ENCODE results near the gene THG1L. TPM values are rescaled to one million over a fixed set of nuclear protein-coding genes. Genes with fewer than 3 reads are reported as not detected.
A peak's percentile ranks its signal among the peaks of the same experiment; 100 is the strongest.

The THG1L gene
- total RNA-seq, 1 experiment from 2014 or later: 12.3 TPM

DNA sequence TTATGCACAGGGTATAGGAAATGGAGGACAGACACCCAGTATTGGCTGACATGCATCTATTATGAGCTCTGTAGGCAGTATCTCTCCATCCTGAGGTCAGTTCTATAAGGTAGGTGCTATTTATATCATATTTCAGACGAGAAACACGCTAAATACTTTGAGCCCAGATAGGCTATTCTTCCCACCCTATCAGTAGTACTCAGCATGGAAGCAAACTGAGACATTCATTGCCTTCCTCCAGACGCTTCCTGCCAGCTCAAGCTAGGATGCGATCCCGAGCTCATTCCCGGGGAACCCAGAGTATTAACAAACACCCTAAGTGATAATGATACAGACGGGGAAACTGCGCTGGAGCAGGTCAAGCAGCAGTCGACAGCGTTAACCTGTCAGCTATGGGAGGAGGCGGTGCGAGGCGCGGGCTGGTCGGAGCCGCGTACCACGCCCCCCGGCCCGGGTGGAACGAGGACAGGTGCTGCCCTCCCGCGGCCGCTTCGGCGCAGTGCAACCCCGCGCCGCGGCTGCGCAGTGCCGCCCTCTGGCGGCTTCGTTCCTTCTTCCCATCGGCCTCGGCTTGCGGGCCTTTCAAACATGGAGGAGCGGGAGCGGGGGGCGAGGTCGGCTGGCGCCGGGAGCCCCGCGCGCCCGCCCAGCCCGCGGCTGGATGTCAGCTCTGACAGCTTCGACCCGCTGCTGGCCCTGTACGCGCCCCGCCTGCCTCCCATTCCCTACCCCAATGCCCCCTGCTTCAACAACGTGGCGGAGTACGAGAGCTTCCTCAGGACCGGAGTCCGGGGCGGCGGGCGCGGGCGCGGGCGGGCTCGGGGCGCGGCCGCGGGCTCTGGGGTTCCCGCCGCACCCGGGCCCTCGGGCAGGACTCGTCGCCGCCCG lies 12.2 kb downstream of the THG1L start, which contains the start of gene LSM11:
Gene LSM11, plus strand, starts transcription at position 550 of the 888 bp plus-strand sequence. Its CDS starts 39 bp downstream, at position 589.
- peak within 1 kb of the TSS; percentile 93 for H3K4me3 Mint-ChIP-seq
- DNase-seq (ENCODE audit: low spot score): peak; percentile 90
- peaks cover 12% of the 10 kb centered on the region for H3K4me1 Mint-ChIP-seq
- H3K36me3 Mint-ChIP-seq: peaks cover 14% of the 10 kb centered on the region
- ChIA-PET POLR2A (interaction anchor here (0.6 to 1.0 kb wide), 2 partner anchors 12 to 664 kb away, joined by 3 read pairs; partner anchors contain the start of gene THG1L), CTCF (interaction anchor here (0.5 to 4.1 kb wide), 72 partner anchors 9 to 1363 kb away, joined by 3 to 45 read pairs (median 4); partner anchors contain the start of genes C5orf52, MED7, NIPAL4 and SOX30)
- ATAC-seq: peak; percentile 93
- no peak within 1 kb of the TSS for H3K27ac Mint-ChIP-seq
- H3K9me3 Mint-ChIP-seq: no peaks in the 10 kb centered on the region
- H3K27me3 Mint-ChIP-seq (ENCODE audit: low read depth): peaks cover 20% of the 10 kb centered on the region
- peak; percentile 56; the same call in 1 of the 2 replicates for TF ChIP-seq MAX (CRISPR knock-in tag; IDR thresholded peaks at IDR 0.05)
- TF ChIP-seq ESRRA (CRISPR knock-in tag; IDR thresholded peaks at IDR 0.05; ENCODE audit: borderline replicate concordance): 0 out of 2 replicates have a peak, but pooled peaks have one; percentile 30
- peak; percentile 39; the same call in 1 of the 2 replicates for TF ChIP-seq TEAD1 (CRISPR knock-in tag; IDR thresholded peaks at IDR 0.05)
- peak; percentile 27; the same call in 1 of the 2 replicates for TF ChIP-seq IRF1 (CRISPR knock-in tag; IDR thresholded peaks at IDR 0.05)
- TF ChIP-seq, protein P1, sequence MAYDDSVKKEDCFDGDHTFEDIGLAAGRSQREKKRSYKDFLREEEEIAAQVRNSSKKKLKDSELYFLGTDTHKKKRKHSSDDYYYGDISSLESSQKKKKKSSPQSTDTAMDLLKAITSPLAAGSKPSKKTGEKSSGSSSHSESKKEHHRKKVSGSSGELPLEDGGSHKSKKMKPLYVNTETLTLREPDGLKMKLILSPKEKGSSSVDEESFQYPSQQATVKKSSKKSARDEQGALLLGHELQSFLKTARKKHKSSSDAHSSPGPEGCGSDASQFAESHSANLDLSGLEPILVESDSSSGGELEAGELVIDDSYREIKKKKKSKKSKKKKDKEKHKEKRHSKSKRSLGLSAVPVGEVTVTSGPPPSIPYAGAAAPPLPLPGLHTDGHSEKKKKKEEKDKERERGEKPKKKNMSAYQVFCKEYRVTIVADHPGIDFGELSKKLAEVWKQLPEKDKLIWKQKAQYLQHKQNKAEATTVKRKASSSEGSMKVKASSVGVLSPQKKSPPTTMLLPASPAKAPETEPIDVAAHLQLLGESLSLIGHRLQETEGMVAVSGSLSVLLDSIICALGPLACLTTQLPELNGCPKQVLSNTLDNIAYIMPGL (CRISPR knock-in tag; IDR thresholded peaks at IDR 0.05): peak; percentile 100
- no peak for TF ChIP-seq TCF7 (CRISPR knock-in tag; IDR thresholded peaks at IDR 0.05; ENCODE audit: low read depth)
- 0 out of 2 replicates have a peak, but pooled peaks have one; percentile 35 for TF ChIP-seq PRRX2 (CRISPR knock-in tag; IDR thresholded peaks at IDR 0.05)
- TF ChIP-seq ZNF425 (CRISPR knock-in tag; conservative IDR thresholded peaks at IDR 0.05): no peak
- TF ChIP-seq ETV6 (CRISPR knock-in tag; IDR thresholded peaks at IDR 0.05): peak; percentile 95
- peak; percentile 64; the same call in 1 of the 2 replicates for TF ChIP-seq SP1 (CRISPR knock-in tag; conservative IDR thresholded peaks at IDR 0.05)
- no peak for TF ChIP-seq ZNF317 (CRISPR knock-in tag; IDR thresholded peaks at IDR 0.05; ENCODE audit: borderline replicate concordance, low read depth)
- no peak for TF ChIP-seq NR2C2 (CRISPR knock-in tag; IDR thresholded peaks at IDR 0.05)
- TF ChIP-seq FOXJ3 (CRISPR knock-in tag; IDR thresholded peaks at IDR 0.05; ENCODE audit: borderline replicate concordance): no peak
- TF ChIP-seq ZNF232 (CRISPR knock-in tag; IDR thresholded peaks at IDR 0.05): no peak
- peak; percentile 55 for TF ChIP-seq GABPB1 (CRISPR knock-in tag; IDR thresholded peaks at IDR 0.05)
- TF ChIP-seq, protein P2, sequence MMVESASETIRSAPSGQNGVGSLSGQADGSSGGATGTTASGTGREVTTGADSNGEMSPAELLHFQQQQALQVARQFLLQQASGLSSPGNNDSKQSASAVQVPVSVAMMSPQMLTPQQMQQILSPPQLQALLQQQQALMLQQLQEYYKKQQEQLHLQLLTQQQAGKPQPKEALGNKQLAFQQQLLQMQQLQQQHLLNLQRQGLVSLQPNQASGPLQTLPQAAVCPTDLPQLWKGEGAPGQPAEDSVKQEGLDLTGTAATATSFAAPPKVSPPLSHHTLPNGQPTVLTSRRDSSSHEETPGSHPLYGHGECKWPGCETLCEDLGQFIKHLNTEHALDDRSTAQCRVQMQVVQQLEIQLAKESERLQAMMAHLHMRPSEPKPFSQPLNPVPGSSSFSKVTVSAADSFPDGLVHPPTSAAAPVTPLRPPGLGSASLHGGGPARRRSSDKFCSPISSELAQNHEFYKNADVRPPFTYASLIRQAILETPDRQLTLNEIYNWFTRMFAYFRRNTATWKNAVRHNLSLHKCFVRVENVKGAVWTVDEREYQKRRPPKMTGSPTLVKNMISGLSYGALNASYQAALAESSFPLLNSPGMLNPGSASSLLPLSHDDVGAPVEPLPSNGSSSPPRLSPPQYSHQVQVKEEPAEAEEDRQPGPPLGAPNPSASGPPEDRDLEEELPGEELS (CRISPR knock-in tag; IDR thresholded peaks at IDR 0.05): 0 out of 2 replicates have a peak, but pooled peaks have one; percentile 27
- no peak for TF ChIP-seq GRHL2 (CRISPR knock-in tag; IDR thresholded peaks at IDR 0.05; ENCODE audit: insufficient replicate concordance, severe bottlenecking)
- TF ChIP-seq CREM (CRISPR knock-in tag; IDR thresholded peaks at IDR 0.05): 0 out of 2 replicates have a peak, but pooled peaks have one; percentile 24
- TF ChIP-seq, protein P3, sequence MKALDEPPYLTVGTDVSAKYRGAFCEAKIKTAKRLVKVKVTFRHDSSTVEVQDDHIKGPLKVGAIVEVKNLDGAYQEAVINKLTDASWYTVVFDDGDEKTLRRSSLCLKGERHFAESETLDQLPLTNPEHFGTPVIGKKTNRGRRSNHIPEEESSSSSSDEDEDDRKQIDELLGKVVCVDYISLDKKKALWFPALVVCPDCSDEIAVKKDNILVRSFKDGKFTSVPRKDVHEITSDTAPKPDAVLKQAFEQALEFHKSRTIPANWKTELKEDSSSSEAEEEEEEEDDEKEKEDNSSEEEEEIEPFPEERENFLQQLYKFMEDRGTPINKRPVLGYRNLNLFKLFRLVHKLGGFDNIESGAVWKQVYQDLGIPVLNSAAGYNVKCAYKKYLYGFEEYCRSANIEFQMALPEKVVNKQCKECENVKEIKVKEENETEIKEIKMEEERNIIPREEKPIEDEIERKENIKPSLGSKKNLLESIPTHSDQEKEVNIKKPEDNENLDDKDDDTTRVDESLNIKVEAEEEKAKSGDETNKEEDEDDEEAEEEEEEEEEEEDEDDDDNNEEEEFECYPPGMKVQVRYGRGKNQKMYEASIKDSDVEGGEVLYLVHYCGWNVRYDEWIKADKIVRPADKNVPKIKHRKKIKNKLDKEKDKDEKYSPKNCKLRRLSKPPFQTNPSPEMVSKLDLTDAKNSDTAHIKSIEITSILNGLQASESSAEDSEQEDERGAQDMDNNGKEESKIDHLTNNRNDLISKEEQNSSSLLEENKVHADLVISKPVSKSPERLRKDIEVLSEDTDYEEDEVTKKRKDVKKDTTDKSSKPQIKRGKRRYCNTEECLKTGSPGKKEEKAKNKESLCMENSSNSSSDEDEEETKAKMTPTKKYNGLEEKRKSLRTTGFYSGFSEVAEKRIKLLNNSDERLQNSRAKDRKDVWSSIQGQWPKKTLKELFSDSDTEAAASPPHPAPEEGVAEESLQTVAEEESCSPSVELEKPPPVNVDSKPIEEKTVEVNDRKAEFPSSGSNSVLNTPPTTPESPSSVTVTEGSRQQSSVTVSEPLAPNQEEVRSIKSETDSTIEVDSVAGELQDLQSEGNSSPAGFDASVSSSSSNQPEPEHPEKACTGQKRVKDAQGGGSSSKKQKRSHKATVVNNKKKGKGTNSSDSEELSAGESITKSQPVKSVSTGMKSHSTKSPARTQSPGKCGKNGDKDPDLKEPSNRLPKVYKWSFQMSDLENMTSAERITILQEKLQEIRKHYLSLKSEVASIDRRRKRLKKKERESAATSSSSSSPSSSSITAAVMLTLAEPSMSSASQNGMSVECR (CRISPR knock-in tag; IDR thresholded peaks at IDR 0.05; ENCODE audit: borderline replicate concordance): peak; percentile 61; the same call in 1 of the 2 replicates
- no peak for TF ChIP-seq MYBL2 (CRISPR knock-in tag; IDR thresholded peaks at IDR 0.05)
- TF ChIP-seq ERG (CRISPR knock-in tag; IDR thresholded peaks at IDR 0.05): peak; percentile 62; the same call in 1 of the 2 replicates

All from WTC11 (cell line).